WTC11 (cell line): ENCODE data around the gene PPTC7. TPM values are rescaled to one million over a fixed set of nuclear protein-coding genes. Genes with fewer than 3 reads are reported as not detected.
"Not testable (repeated sequence)": the region's sequence is repeated elsewhere in the genome, so short reads cannot be mapped to it uniquely, and the experiment has no call there.

Experiments used
- ATAC-seq: fragments of 200-7000 bp; cut with Tn5 transposase; 2 replicates; pipeline ENCODE4 v1.10.0; 2021; ENCODE audit warnings: mild to moderate bottlenecking, moderate library complexity
- CTCF ChIA-PET: fragments of 300-600 bp; sonication (Branson Sonifier 250); formaldehyde crosslinking; loops from one replicate; lab custom pipeline; 2021; ENCODE audit warnings: antibody characterized with exemption; lab: Charles Lee
- POLR2A ChIA-PET: fragments of 350-600 bp; sonication (Branson Sonifier 250); formaldehyde crosslinking; loops from one replicate; lab custom pipeline; 2021; ENCODE audit warnings: antibody characterized with exemption; lab: Charles Lee
- DNase-seq: peaks from one replicate; pipeline ENCODE4 v3.0.0; 2021; ENCODE audit warnings: low spot score
- H3K27ac Mint-ChIP-seq: 2 replicates; pipeline ENCODE4 v1.8.0; 2021; ENCODE audit warnings: mixed read lengths
- H3K27me3 Mint-ChIP-seq: 2 replicates; pipeline ENCODE4 v1.8.0; 2021; ENCODE audit warnings: low read depth, mild to moderate bottlenecking, moderate library complexity, mixed read lengths
- H3K36me3 Mint-ChIP-seq: 2 replicates; pipeline ENCODE4 v1.8.0; 2021; ENCODE audit warnings: mixed read lengths
- H3K4me1 Mint-ChIP-seq: 2 replicates; pipeline ENCODE4 v1.8.0; 2022; ENCODE audit warnings: mixed read lengths
- H3K4me3 Mint-ChIP-seq: 2 replicates; pipeline ENCODE4 v1.8.0; 2021; ENCODE audit warnings: mild to moderate bottlenecking, moderate library complexity, mixed read lengths
- H3K9me3 Mint-ChIP-seq: 2 replicates; pipeline ENCODE4 v1.8.0; 2021; ENCODE audit warnings: mixed read lengths
- CREB1 ChIP-seq: sonication (generic); formaldehyde crosslinking; IDR thresholded peaks from 2 replicates; pipeline ENCODE4 v1.8.0; 2023; ENCODE audit warnings: mild to moderate bottlenecking, missing genetic modification reagents
- FOXK1 ChIP-seq: sonication (generic); formaldehyde crosslinking; IDR thresholded peaks from 2 replicates; pipeline ENCODE4 v1.8.0; 2022; ENCODE audit warnings: mild to moderate bottlenecking, moderate library complexity, missing genetic modification reagents
- FOXP1 ChIP-seq: sonication (generic); formaldehyde crosslinking; IDR thresholded peaks from 2 replicates; pipeline ENCODE4 v1.8.0; 2022; ENCODE audit warnings: missing genetic modification reagents, mild to moderate bottlenecking, moderate library complexity, borderline replicate concordance
- GABPB1 ChIP-seq: sonication (generic); formaldehyde crosslinking; IDR thresholded peaks from 2 replicates; pipeline ENCODE4 v1.8.1; 2023; ENCODE audit warnings: mild to moderate bottlenecking, missing genetic modification reagents
- GTF2I ChIP-seq: fragments of 250-450 bp; sonication (Bioruptor Pico); conservative IDR thresholded peaks from 2 replicates; pipeline ENCODE4 v1.4.0; 2021; ENCODE audit warnings: mild to moderate bottlenecking
- JAZF1 ChIP-seq: fragments of 250-450 bp; sonication (Bioruptor Pico); IDR thresholded peaks from 2 replicates; pipeline ENCODE4 v1.9.0; 2021; ENCODE audit warnings: moderate library complexity, mild to moderate bottlenecking, inconsistent platforms
- NR2C2 ChIP-seq: sonication (generic); formaldehyde crosslinking; IDR thresholded peaks from 2 replicates; pipeline ENCODE4 v1.8.0; 2022; ENCODE audit warnings: mild to moderate bottlenecking, missing genetic modification reagents
- PRRX2 ChIP-seq: fragments of 250-450 bp; sonication (Bioruptor Pico); IDR thresholded peaks from 2 replicates; pipeline ENCODE4 v1.8.0; 2021; ENCODE audit warnings: mild to moderate bottlenecking
- TEAD4 ChIP-seq: sonication (generic); formaldehyde crosslinking; IDR thresholded peaks from 2 replicates; pipeline ENCODE4 v1.8.0; 2022; ENCODE audit warnings: mild to moderate bottlenecking, missing genetic modification reagents
- USF1 ChIP-seq: sonication (generic); formaldehyde crosslinking; IDR thresholded peaks from 2 replicates; pipeline ENCODE4 v1.8.0; 2022; ENCODE audit warnings: mild to moderate bottlenecking, missing genetic modification reagents
- total RNA-seq: library from RNA; stranded (reverse); gene quantifications from 3 replicates; pipeline ENCODE4 v1.2.3, GENCODE V29; 2021
- TF ChIP-seq, protein P1 (sequence below): sonication (generic); formaldehyde crosslinking; IDR thresholded peaks from 2 replicates; pipeline ENCODE4 v1.8.0; 2022; ENCODE audit warnings: mild to moderate bottlenecking, missing genetic modification reagents
- TF ChIP-seq, protein P2 (sequence below): fragments of 250-450 bp; sonication (Bioruptor Pico); IDR thresholded peaks from 2 replicates; pipeline ENCODE4 v2.1.2; 2022; ENCODE audit warnings: mild to moderate bottlenecking, moderate library complexity
- TF ChIP-seq, protein P3 (sequence below): sonication (generic); formaldehyde crosslinking; IDR thresholded peaks from 2 replicates; pipeline ENCODE4 v1.8.1; 2023; ENCODE audit warnings: mild to moderate bottlenecking, missing genetic modification reagents

Gene PPTC7
- total RNA-seq, 1 experiment from 2014 or later, result 15.6 TPM

DNA sequence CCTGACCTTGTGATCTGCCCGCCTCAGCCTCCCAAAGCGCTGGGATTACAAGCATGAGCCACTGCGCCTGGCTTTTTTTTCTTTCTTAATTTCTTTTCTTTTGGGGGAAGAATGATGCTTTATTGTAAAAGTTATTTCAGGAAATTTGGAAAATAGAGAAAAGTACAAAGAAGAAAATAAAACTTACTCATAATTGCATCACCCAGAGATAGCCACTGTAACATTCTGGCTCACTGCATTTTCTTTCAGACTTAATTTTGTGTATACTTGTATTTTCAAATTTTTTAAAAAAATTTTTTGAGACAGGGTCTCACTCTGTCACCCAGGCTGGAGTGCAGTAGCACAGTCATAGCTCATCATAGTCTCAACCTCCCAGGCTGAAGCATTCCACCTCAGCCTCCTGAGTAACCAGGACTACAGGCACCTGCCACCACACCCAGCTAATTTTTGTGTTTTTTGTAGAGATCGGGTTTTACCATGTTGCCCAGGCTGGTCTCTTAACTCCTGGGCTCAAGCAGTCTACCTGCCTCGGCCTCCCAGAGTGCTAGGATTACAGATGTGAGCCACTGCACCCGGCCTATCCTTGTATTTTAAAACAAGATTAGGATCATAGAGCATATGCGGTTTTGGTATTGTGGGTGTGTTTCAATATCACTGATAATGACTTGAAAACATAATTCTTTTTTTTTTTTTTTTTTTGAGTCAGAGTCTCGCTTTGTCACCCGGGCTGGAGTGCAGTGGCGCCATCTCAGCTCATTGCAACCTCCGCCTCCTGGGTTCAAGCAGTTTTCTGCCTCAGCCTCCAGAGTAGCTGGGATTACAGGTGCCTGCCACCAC, 62.0 kb downstream of the PPTC7 start:
- H3K27me3 Mint-ChIP-seq, H3K4me1 Mint-ChIP-seq, DNase-seq, H3K27ac Mint-ChIP-seq, H3K4me3 Mint-ChIP-seq, ATAC-seq, H3K9me3 Mint-ChIP-seq, H3K36me3 Mint-ChIP-seq: not testable (repeated sequence)
- POLR2A ChIA-PET, result interaction anchor here (0.6 kb wide), 1 partner anchor 124 kb away, joined by 5 read pairs; no protein-coding TSS in a partner anchor
- CTCF ChIA-PET, result interaction anchor here (0.7 to 1.0 kb wide), 4 partner anchors 18 to 337 kb away, joined by 3 to 4 read pairs (median 3); no protein-coding TSS in a partner anchor

- POLR2A ChIA-PET, H3K4me3 Mint-ChIP-seq, H3K4me1 Mint-ChIP-seq, ATAC-seq, H3K27ac Mint-ChIP-seq, H3K27me3 Mint-ChIP-seq, DNase-seq, H3K9me3 Mint-ChIP-seq, H3K36me3 Mint-ChIP-seq: not testable (repeated sequence)
- CTCF ChIA-PET, result interaction anchor here (0.9 kb wide), 1 partner anchor 86 kb away, joined by 3 read pairs; no protein-coding TSS in a partner anchor
These were observed 65.1 kb downstream of the PPTC7 start for GRCh38 chr12:110518014-110518413.

DNA sequence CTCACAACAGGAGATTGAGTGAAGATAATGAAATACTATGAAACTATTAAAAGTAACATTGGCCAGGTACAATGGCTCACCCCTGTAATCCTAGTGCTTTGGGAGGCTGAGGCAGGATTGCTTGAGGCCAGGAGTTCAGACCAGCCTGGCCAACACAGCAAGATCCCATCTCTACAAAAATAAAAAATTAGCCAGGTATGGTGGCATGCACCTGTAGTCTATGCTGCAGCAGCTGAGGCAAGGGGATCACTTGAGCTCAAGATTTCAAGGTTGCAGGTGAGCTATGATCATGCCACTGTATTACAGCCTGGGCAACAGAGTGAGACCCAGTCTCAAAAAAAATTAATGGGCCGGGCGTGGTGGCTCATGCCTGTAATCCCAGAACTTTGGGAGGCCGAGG, 66.1 kb downstream of the PPTC7 start:
- no peak for DNase-seq
- POLR2A ChIA-PET, result no interaction called here

GRCh38 chr12:110514363-110514762, 68.8 kb downstream of the PPTC7 start:
- Mint-ChIP-seq H3K9me3 (0 out of 2 replicates have a peak, but pooled peaks cover 4% of the 10 kb centered on the region), H3K4me3 (no peak overlapping the region), H3K27ac (no peak overlapping the region), H3K36me3 (no peaks in the 10 kb centered on the region), H3K27me3 (peaks cover 9% of the 10 kb centered on the region; the same call in 1 of the 2 replicates), H3K4me1 (no peaks in the 10 kb centered on the region)
- TF ChIP-seq, protein P1, sequence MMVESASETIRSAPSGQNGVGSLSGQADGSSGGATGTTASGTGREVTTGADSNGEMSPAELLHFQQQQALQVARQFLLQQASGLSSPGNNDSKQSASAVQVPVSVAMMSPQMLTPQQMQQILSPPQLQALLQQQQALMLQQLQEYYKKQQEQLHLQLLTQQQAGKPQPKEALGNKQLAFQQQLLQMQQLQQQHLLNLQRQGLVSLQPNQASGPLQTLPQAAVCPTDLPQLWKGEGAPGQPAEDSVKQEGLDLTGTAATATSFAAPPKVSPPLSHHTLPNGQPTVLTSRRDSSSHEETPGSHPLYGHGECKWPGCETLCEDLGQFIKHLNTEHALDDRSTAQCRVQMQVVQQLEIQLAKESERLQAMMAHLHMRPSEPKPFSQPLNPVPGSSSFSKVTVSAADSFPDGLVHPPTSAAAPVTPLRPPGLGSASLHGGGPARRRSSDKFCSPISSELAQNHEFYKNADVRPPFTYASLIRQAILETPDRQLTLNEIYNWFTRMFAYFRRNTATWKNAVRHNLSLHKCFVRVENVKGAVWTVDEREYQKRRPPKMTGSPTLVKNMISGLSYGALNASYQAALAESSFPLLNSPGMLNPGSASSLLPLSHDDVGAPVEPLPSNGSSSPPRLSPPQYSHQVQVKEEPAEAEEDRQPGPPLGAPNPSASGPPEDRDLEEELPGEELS (CRISPR knock-in tag), result no peak
- TF ChIP-seq JAZF1 (CRISPR knock-in tag) (no peak), USF1 (CRISPR knock-in tag) (no peak)
- ATAC-seq (no peak), DNase-seq (no peak)
- ChIA-PET CTCF (interaction anchor here (1.2 to 1.3 kb wide), 2 partner anchors 65 to 88 kb away, joined by 3 to 5 read pairs; partner anchors contain the start of gene ARPC3), POLR2A (interaction anchor here (0.6 kb wide), 1 partner anchor 35 kb away, joined by 3 read pairs; no protein-coding TSS in a partner anchor)

More for the DNA sequence above, 66.1 kb downstream of the PPTC7 start:
- Mint-ChIP-seq H3K4me1 (no peaks in the 10 kb centered on the region), H3K27me3 (no peaks in the 10 kb centered on the region), H3K9me3 (no peaks in the 10 kb centered on the region), H3K36me3 (no peaks in the 10 kb centered on the region), H3K27ac (no peak overlapping the region), H3K4me3 (no peak overlapping the region)
- CTCF ChIA-PET, result no interaction called here
- ATAC-seq, result no peak
- no peak for TF ChIP-seq GABPB1 (CRISPR knock-in tag)
- no peak for TF ChIP-seq USF1 (CRISPR knock-in tag)
- TF ChIP-seq GTF2I (CRISPR knock-in tag), result 0 out of 2 replicates have a peak, but pooled peaks have one; percentile 10
- TF ChIP-seq FOXK1, result no peak
- no peak for TF ChIP-seq NR2C2 (CRISPR knock-in tag)
- no peak for TF ChIP-seq TEAD4 (CRISPR knock-in tag)
- no peak for TF ChIP-seq PRRX2 (CRISPR knock-in tag)
- TF ChIP-seq FOXP1 (CRISPR knock-in tag), result no peak
- TF ChIP-seq, all 79 proteins: peak for 1

- no peaks in the 10 kb centered on the region for H3K36me3 Mint-ChIP-seq
- ATAC-seq (no peak), DNase-seq (no peak)
- POLR2A ChIA-PET, result interaction anchor here (0.6 to 0.8 kb wide), 2 partner anchors 14 to 34 kb away, joined by 3 read pairs; no protein-coding TSS in a partner anchor
- no peak overlapping the region for H3K27ac Mint-ChIP-seq
- H3K9me3 Mint-ChIP-seq, result 0 out of 2 replicates have a peak, but pooled peaks cover 4% of the 10 kb centered on the region
- CTCF ChIA-PET, result interaction anchor here (1.2 to 1.3 kb wide), 2 partner anchors 64 to 88 kb away, joined by 3 to 5 read pairs; partner anchors contain the start of gene ARPC3
- H3K27me3 Mint-ChIP-seq, result peaks cover 10% of the 10 kb centered on the region; the same call in 1 of the 2 replicates
- H3K4me3 Mint-ChIP-seq, result no peak overlapping the region
- no peaks in the 10 kb centered on the region for H3K4me1 Mint-ChIP-seq
- TF ChIP-seq, protein P2, sequence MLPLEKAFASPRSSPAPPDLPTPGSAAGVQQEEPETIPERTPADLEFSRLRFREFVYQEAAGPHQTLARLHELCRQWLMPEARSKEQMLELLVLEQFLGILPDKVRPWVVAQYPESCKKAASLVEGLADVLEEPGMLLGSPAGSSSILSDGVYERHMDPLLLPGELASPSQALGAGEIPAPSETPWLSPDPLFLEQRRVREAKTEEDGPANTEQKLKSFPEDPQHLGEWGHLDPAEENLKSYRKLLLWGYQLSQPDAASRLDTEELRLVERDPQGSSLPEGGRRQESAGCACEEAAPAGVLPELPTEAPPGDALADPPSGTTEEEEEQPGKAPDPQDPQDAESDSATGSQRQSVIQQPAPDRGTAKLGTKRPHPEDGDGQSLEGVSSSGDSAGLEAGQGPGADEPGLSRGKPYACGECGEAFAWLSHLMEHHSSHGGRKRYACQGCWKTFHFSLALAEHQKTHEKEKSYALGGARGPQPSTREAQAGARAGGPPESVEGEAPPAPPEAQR (CRISPR knock-in tag), result no peak
- TF ChIP-seq, protein P3, sequence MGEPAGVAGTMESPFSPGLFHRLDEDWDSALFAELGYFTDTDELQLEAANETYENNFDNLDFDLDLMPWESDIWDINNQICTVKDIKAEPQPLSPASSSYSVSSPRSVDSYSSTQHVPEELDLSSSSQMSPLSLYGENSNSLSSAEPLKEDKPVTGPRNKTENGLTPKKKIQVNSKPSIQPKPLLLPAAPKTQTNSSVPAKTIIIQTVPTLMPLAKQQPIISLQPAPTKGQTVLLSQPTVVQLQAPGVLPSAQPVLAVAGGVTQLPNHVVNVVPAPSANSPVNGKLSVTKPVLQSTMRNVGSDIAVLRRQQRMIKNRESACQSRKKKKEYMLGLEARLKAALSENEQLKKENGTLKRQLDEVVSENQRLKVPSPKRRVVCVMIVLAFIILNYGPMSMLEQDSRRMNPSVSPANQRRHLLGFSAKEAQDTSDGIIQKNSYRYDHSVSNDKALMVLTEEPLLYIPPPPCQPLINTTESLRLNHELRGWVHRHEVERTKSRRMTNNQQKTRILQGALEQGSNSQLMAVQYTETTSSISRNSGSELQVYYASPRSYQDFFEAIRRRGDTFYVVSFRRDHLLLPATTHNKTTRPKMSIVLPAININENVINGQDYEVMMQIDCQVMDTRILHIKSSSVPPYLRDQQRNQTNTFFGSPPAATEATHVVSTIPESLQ (CRISPR knock-in tag), result no peak
- no peak for TF ChIP-seq CREB1 (CRISPR knock-in tag)
These were observed 69.3 kb downstream of the PPTC7 start for GRCh38 chr12:110513842-110514241.
